ENCODE results near the gene ELMO3. TPM values are rescaled to one million over a fixed set of nuclear protein-coding genes. Genes with fewer than 3 reads are reported as not detected.

Gene ELMO3
- total and polyA plus RNA-seq, 2 of the 13 experiments (the other 11 are each of a cell fraction or from before 2014, with no cell fraction given): 2.6 to 4.0 TPM

GRCh38 chr16:67226804-67227566 is 28.1 kb downstream of the ELMO3 start, which contains the start of gene TMEM208 (continued):
- TF ChIP-seq ZBTB2 (CRISPR knock-in tag; IDR thresholded peaks at IDR 0.05; ENCODE audit: low read depth) (peak; percentile 63; the same call in 1 of the 2 replicates), NR0B2 (CRISPR knock-in tag; IDR thresholded peaks at IDR 0.05) (peak; percentile 91), RELA (CRISPR knock-in tag; IDR thresholded peaks at IDR 0.05) (peak; percentile 75; the same call in 1 of the 2 replicates), TFE3 (CRISPR knock-in tag; IDR thresholded peaks at IDR 0.05) (no peak; the same call in 1 of the 2 replicates), HNRNPL (IDR thresholded peaks at IDR 0.05; ENCODE audit: low read depth, low read length) (peak; percentile 83), ATF7-NPFF (CRISPR knock-in tag; IDR thresholded peaks at IDR 0.05; ENCODE audit: low read depth) (peak; percentile 36), ZNF282 (IDR thresholded peaks at IDR 0.05; ENCODE audit: partially characterized antibody) (no peak), KDM5A (IDR thresholded peaks at IDR 0.05; ENCODE audit: borderline replicate concordance, low read length) (peak; percentile 100), MATR3 (CRISPR knock-in tag; IDR thresholded peaks at IDR 0.05) (no peak), FOXM1 (CRISPR knock-in tag; IDR thresholded peaks at IDR 0.05) (no peak), MBNL3 (CRISPR knock-in tag; conservative IDR thresholded peaks at IDR 0.05) (no peak), KLF6 (CRISPR knock-in tag; IDR thresholded peaks at IDR 0.05) (peak; percentile 97), ZNF510 (CRISPR knock-in tag; IDR thresholded peaks at IDR 0.05; ENCODE audit: low read depth) (no peak), PLSCR1 (CRISPR knock-in tag; IDR thresholded peaks at IDR 0.05; ENCODE audit: borderline replicate concordance) (no peak), RCOR2 (CRISPR knock-in tag; IDR thresholded peaks at IDR 0.05) (peak; percentile 65; the same call in 1 of the 2 replicates), MXD1 (CRISPR knock-in tag; IDR thresholded peaks at IDR 0.05) (no peak), JUND (CRISPR knock-in tag; IDR thresholded peaks at IDR 0.05) (peak; percentile 13; the same call in 1 of the 2 replicates), GATAD2A (CRISPR knock-in tag; IDR thresholded peaks at IDR 0.05) (peak; percentile 80)

Data from HepG2 (cell line).